ENCODE data around the gene ANKLE1.

Gene ANKLE1, protein sequence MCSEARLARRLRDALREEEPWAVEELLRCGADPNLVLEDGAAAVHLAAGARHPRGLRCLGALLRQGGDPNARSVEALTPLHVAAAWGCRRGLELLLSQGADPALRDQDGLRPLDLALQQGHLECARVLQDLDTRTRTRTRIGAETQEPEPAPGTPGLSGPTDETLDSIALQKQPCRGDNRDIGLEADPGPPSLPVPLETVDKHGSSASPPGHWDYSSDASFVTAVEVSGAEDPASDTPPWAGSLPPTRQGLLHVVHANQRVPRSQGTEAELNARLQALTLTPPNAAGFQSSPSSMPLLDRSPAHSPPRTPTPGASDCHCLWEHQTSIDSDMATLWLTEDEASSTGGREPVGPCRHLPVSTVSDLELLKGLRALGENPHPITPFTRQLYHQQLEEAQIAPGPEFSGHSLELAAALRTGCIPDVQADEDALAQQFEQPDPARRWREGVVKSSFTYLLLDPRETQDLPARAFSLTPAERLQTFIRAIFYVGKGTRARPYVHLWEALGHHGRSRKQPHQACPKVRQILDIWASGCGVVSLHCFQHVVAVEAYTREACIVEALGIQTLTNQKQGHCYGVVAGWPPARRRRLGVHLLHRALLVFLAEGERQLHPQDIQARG

DNA sequence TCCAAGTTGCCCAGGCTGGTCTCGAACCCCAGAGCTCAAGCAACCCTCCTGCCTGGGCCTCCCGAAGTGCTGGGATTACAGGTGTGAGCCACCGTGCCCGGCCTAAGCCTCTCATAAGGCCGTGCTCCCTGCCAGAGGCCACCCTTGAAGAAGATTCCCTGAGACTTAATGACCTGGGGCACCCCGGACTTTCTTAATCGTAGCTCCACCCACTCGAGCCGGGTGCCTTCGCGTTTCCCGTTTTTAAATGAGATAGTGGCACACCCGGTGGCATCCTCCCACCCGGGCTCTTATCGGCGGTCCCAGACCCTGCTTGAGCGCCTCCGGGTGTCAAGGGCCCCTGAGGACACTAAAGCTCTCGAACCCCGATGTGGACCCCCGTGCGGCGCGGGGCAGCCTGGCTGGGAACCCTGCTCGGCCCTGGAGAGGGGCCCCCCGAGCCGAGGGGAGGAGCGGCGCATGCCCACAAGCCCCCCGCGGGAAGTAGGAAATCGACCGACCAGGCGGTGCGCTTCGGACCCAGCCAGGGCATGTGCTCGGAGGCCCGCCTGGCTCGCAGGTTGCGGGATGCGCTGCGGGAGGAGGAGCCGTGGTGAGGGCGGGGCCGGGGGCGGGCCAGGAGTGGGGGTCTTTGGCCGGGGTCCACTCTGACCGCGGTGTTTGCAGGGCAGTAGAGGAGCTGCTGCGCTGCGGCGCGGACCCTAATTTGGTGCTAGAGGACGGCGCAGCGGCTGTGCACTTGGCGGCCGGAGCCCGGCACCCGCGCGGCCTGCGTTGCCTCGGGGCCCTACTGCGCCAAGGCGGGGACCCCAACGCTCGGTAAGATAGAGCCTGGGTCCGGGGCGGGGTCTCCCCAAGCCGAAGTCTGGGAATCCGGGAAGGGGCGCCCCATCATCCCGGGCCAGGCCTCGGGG lies at the start of gene ANKLE1:
TSS of gene ANKLE1 (plus strand) at position 511 of the 914 bp plus-strand sequence. CDS start at position 531, 20 bp downstream.
- Mint-ChIP-seq H3K4me1 (peaks cover 10% of the 10 kb centered on the region), H3K27me3 (no peaks in the 10 kb centered on the region), H3K27ac (peak within 1 kb of the TSS; percentile 80), H3K9me3 (no peaks in the 10 kb centered on the region), H3K4me3 (peak within 1 kb of the TSS; percentile 90), H3K36me3 (ENCODE audit: low read depth) (peaks cover 24% of the 10 kb centered on the region)
- peak; percentile 84 for DNase-seq
- peak; percentile 63 for ATAC-seq

DNA sequence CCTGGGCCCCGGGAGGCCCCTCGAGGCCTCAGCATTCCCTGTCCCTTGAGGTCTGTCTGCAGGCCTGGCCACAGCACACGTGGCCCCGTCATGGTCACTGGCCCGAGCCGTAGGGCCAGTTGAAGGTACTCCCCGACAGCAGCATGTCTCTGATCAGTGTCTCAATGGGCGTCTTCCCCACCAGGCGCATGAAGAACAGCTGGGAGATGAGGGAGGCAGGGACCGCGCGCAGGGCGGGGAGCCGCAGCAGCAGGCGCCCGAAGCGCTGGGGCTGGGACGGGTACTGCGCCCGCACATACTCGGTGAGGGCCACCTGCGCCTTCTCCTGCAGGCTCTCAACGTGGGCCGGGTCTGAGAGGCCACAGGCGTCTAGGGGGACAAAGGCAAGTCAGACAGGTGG lies 49.4 kb upstream of the ANKLE1 start:
- Mint-ChIP-seq H3K27ac (no peak overlapping the region), H3K9me3 (no peaks in the 10 kb centered on the region), H3K4me3 (no peak overlapping the region), H3K36me3 (ENCODE audit: low read depth) (peaks cover 2% of the 10 kb centered on the region), H3K4me1 (peaks cover 12% of the 10 kb centered on the region), H3K27me3 (no peaks in the 10 kb centered on the region)
- no peak for ATAC-seq
- DNase-seq, result no peak

DNA sequence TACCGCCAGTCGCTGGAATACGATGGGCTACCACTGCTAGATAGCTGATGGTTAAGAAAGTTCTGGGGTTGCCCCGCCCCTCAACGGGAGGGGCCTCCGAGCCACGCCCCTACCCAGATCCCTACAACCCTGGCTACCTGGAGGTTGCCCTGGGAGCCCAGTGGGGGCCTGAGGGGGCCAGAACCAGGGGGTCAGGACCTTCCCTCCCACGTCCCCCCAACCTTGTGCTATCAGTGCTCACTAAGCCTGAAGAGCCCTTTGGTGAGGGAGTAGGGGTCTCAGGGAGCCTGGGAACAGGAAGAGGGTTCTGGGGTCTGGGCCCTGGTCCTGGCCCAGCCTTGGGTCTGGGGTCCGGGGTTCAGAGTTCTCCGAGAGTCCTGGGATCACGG lies 46.8 kb upstream of the ANKLE1 start:
- ATAC-seq, result peak; percentile 72

DNA sequence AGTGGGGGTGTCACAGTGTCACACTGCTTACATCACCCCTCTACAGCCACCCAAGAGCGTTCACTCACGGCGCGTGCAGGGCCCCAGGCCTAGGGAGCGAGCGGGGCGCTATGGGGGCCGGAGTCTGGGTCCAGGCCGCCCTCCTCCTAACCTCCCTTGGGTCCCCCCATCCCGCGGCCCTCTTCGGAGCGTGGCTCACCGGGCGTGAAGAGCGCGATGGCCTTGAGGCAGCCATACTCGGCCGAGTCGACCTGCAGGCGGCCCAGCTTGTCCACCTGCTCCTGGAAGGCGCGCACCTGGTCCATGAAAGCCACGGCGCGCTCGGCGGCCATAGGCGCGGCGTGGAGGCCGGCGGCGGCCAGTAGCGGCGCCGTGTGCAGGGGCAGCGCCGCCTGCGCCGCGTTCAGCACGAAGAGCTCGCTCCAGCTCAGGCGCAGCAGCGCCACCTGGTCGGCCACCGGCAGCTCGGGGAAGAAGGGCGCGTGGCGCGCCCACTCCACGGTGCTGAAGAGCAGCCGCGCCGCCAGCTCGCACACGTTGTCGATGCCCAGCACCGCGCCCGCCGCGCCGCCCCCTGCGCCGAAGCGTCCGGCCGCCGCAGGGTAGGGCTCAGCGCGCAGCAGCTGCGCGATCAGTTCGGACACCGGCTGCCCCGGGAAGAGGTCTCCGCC lies 46.3 kb upstream of the ANKLE1 start:
- peak overlapping the region; percentile 39 for H3K27ac Mint-ChIP-seq
- H3K4me3 Mint-ChIP-seq, result peak overlapping the region; percentile 80
- DNase-seq (peak; percentile 68), ATAC-seq (peak; percentile 76)
- H3K36me3 Mint-ChIP-seq (ENCODE audit: low read depth), result peaks cover 2% of the 10 kb centered on the region
- no peaks in the 10 kb centered on the region for H3K9me3 Mint-ChIP-seq
- H3K27me3 Mint-ChIP-seq, result no peaks in the 10 kb centered on the region
- peaks cover 12% of the 10 kb centered on the region for H3K4me1 Mint-ChIP-seq

More for the DNA sequence above, 46.8 kb upstream of the ANKLE1 start:
- no peaks in the 10 kb centered on the region for H3K27me3 Mint-ChIP-seq
- H3K4me3 Mint-ChIP-seq, result peak overlapping the region; percentile 80
- no peaks in the 10 kb centered on the region for H3K9me3 Mint-ChIP-seq
- peaks cover 2% of the 10 kb centered on the region for H3K36me3 Mint-ChIP-seq (ENCODE audit: low read depth)
- peaks cover 12% of the 10 kb centered on the region for H3K4me1 Mint-ChIP-seq
- peak; percentile 79 for DNase-seq
- peak overlapping the region; percentile 39 for H3K27ac Mint-ChIP-seq

DNA sequence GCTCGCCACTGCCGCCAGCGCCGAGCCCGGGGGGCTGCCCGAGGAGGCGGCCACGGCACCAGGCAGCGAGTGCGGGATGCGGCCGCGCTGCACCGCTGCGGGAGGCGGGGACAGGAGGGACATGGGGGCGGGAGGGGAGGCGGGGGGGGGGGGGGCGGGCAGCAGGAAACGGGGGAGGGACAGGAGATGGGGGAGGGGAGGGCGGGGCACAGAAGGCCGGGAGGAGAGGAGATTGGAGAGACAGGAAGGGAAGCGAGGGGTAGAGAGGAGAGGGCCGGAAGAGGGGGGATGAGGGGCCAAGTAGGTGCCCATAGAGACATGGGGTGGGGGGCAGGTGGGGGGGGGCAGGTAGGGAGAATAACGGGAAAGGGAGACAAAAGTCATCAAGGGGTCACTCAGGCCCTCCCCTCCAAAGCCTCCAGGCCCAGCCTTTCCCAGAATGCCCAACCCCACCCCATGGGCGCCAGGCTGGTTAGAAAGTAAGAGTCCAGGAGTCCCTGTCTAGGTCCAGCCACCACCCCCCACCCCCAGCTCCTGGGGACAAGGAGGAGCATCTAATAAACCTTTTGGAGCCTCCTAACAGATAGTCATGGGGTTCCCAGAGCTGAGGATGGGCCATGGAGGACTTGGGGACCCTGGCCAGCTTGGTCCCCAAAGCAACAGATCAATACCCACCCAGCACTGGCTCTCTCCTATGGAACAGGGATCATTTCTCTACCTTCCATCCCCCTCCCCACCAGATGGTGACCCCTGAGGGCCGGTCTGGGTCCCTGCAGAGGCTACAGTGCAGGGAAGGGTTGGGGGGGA lies 45.5 kb upstream of the ANKLE1 start:
- ATAC-seq (no peak), DNase-seq (peak; percentile 32)
- Mint-ChIP-seq H3K9me3 (no peaks in the 10 kb centered on the region), H3K27me3 (no peaks in the 10 kb centered on the region), H3K27ac (no peak overlapping the region), H3K36me3 (ENCODE audit: low read depth) (peaks cover 2% of the 10 kb centered on the region), H3K4me3 (peak overlapping the region; percentile 80), H3K4me1 (peaks cover 12% of the 10 kb centered on the region)

DNA sequence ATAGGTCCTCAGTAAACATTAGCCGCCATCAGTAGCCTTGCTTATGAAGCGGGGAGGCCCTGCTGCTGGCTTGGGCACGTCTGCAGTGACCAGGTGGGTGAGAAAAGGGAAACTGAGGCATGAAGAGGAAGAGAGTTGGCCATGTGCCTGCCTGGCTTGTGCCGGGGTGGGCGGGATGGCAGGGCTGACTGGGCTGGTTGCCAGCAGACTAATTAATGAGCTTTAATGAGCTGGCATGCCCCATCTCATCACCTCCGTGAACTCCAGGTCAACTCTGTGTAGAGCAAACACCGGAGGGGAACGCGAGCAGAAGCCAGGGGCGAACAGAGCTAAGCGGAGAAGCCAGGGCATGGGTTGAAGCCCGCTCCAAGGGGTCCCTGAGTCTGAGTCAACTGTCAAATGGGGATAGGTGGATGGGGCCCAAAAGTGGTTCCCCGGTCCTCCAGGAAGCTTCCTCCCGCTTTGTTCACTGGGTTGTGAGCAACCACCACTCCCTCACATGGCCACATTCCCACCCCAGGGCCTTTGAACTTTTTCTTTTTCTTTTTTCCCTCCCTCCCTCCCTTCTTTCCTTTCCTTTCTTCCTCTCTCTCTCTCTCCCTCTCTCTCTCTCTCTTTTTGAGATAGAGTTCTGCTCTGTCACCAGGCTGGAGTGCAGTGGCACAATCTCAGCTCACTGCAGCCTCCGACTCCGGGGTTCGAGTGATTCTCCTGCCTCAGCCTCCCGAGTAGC lies 44.7 kb upstream of the ANKLE1 start:
- H3K4me3 Mint-ChIP-seq, result no peak overlapping the region
- ATAC-seq (no peak), DNase-seq (no peak)
- H3K27me3 Mint-ChIP-seq, result no peaks in the 10 kb centered on the region
- H3K9me3 Mint-ChIP-seq, result no peaks in the 10 kb centered on the region
- no peak overlapping the region for H3K27ac Mint-ChIP-seq
- H3K4me1 Mint-ChIP-seq, result peaks cover 12% of the 10 kb centered on the region
- peaks cover 2% of the 10 kb centered on the region for H3K36me3 Mint-ChIP-seq (ENCODE audit: low read depth)

DNA sequence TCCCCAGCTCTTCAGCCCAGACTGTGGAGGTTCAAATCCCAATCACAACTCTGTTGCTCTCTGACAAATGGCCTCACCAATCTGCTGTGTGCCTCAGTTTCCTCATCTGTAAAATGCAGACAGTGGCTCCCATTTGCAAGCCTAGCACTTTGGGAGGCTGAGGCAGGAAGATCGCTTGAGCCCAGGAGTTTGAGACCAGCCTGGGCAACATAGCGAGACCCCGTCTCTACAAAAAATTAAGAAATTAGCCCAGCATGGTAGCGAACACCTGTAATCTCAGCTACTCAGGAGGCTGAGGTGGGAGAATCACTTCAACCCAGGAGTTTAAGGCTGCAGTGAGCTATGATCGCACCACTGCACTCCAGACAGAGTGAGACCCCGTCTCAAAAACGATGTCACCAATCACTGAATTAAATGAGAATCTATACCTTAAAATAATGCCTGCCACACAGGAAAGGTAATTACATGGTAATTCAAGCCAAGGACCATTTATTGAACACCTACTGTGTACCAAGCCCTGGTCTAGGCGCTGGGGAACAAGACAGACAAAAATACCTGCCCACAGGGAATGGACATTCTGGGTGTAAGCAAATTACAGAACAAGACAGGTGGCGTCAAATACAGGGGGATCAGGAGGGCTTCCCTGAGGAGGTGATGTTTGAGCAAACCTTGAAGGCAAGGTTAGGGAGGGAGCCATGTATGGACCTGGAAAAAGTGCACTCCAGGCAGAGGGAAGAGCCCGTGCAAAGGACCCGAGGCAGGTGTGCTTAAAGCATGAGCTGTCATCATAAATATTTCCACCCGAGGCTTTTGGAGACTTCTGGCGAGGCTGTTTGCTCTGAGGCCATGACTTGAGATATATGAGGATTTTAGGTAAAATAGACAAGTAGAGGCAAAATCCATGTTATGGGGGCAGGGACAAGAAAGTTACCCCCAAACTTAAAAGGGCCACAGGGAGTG lies 43.7 kb upstream of the ANKLE1 start:
- H3K27ac Mint-ChIP-seq, result no peak overlapping the region
- no peak for ATAC-seq
- H3K36me3 Mint-ChIP-seq (ENCODE audit: low read depth), result no peaks in the 10 kb centered on the region
- peaks cover 12% of the 10 kb centered on the region for H3K4me1 Mint-ChIP-seq
- no peaks in the 10 kb centered on the region for H3K27me3 Mint-ChIP-seq
- H3K4me3 Mint-ChIP-seq, result no peak overlapping the region
- no peak for DNase-seq
- H3K9me3 Mint-ChIP-seq, result no peaks in the 10 kb centered on the region

DNA sequence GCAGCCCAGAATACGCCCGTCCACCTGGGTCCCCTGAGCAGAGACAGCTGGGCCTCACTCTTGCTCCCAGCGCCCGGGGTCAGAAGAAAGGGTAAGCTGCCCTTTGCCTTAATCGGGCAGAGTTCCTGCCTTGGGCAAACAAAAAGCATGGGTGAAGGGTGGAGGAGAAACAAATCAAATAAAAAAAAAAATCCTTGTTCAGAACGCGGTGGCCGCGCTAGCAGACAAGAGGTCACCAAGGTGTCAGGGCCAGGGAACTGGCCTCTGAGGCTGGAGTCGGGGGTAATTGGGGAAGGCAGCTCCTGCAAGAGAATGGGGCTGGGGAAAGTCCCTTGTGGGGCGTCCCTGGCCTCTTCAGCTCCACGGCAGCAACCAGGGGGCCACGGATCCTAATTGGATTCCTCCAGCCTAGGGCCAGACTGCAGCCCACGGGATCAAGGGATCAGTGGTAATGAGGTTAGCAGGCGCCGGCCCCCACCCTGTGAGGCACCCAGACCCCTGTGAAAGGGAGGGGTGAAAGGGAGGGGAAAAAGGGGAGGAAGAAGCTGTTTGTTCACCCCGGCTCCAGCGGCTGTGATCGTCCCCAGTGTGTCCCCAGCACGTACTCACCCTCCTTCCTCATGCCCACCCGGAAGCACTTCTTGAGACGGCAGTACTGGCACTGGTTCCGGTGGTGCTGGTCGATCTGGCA lies 41.5 kb upstream of the ANKLE1 start:
- DNase-seq, result no peak
- Mint-ChIP-seq H3K4me3 (no peak overlapping the region), H3K27ac (no peak overlapping the region), H3K36me3 (ENCODE audit: low read depth) (no peaks in the 10 kb centered on the region), H3K4me1 (peaks cover 3% of the 10 kb centered on the region), H3K27me3 (no peaks in the 10 kb centered on the region), H3K9me3 (no peaks in the 10 kb centered on the region)
- ATAC-seq, result no peak

DNA sequence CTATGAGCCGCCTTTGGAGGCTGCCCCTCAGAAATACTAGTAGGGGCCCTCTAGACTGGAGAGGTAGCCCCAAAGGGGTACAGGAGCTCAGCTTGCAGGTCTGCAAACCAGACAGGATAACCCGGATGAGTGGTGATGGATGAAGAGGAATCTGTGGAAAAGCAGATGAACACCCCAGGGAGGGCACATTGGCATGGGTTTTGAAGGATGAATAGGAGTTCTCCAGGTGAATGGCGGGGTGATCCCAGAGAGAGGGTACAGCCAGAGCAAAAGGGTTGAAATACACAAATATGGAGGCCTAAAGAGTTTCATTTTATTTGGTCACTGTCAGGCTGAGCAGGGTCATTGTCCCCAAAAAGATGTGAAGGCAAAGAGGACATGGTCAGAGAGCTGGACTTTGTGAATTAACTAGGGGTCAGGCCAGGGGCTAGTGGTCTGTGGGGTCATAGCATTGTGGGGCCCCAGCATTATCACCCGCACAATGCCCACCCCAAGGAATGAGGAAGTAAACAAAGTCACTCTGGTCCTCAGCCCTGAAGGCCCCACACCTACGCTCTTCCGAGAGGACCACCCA lies 40.8 kb upstream of the ANKLE1 start:
- no peaks in the 10 kb centered on the region for H3K36me3 Mint-ChIP-seq (ENCODE audit: low read depth)
- H3K9me3 Mint-ChIP-seq, result no peaks in the 10 kb centered on the region
- no peaks in the 10 kb centered on the region for H3K27me3 Mint-ChIP-seq
- H3K4me3 Mint-ChIP-seq, result no peak overlapping the region
- DNase-seq (no peak), ATAC-seq (no peak)
- H3K4me1 Mint-ChIP-seq, result peaks cover 3% of the 10 kb centered on the region
- H3K27ac Mint-ChIP-seq, result no peak overlapping the region

DNA sequence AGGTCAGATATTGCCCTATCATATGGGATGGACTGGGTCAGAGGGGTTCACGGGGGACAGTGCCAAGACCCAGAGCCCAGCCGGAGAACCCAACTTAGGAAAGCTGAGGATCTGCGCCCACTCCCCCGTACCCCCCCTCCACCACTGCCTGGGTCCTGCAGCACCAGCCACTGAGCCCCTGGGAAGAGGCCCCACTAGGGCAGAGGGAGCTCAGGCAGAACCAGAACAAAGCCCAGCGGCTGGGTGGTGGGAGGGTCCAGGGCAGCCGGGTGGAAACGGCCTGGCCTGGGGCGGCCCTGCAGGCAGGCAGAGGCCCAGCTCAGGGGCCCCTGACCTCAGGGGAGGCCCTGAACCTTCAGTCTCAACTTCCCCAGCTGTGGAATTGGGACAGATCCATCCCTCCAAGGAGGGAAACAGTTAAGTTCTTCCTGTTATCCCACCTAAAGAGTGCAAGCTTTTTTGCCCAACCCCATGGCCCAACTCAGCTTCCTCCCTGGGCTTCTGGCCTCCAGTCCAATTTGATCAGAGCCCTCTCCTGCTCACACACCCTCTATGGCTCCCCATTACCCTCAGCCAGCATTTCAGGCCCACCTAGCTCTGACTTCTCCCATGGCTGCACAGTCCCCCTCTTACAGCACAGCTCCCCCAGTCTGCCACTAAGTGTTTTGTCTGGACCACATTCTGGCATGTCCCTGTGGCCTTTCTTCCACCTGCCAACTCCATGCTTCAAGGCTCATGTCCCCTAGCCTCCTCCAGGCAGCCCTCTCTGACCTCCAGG lies 39.1 kb upstream of the ANKLE1 start:
- Mint-ChIP-seq H3K27ac (no peak overlapping the region), H3K4me3 (no peak overlapping the region)

DNA sequence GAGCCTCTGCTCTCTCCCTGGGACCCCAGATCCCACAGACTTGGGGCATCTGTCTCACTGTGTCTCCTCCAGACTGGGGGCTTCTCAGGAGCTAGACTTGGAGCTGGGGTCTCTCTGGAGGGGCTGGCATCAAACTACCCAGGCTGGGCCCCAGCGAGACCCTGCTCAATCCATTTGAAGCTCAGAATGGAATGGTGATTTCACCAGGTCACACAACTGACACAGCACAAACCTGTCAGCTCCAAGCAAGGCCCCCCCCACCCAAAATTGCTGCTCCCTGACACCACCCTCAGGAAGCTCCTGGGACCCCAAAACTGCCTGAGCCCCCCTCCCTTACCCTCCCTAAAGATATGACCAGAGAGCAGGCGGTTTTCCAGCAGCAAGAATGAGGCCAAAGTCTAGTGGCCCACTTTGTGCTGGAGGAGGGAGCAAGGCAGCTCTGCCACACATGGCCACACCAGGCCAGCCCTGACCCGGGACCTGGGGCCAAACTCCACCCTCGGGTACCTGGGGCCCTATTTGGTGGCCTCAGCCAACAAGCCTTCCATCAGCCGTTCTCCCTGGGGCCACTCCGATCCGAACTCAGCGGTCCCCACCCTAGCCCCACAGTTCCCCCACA lies 38.4 kb upstream of the ANKLE1 start:
- Mint-ChIP-seq H3K4me1 (peaks cover 12% of the 10 kb centered on the region), H3K9me3 (no peaks in the 10 kb centered on the region), H3K36me3 (ENCODE audit: low read depth) (no peaks in the 10 kb centered on the region), H3K27ac (no peak overlapping the region), H3K27me3 (peaks cover 4% of the 10 kb centered on the region), H3K4me3 (no peak overlapping the region)
- ATAC-seq (no peak), DNase-seq (no peak)

More for the DNA sequence above, 39.1 kb upstream of the ANKLE1 start:
- peaks cover 4% of the 10 kb centered on the region for H3K27me3 Mint-ChIP-seq
- ATAC-seq (no peak), DNase-seq (no peak)
- peaks cover 12% of the 10 kb centered on the region for H3K4me1 Mint-ChIP-seq
- no peaks in the 10 kb centered on the region for H3K9me3 Mint-ChIP-seq
- H3K36me3 Mint-ChIP-seq (ENCODE audit: low read depth), result no peaks in the 10 kb centered on the region
